ENCODE data around the gene RORB.
A peak's percentile ranks its signal among the peaks of the same experiment; 100 is the strongest.
"Not testable (repeated sequence)": the region's sequence is repeated elsewhere in the genome, so short reads cannot be mapped to it uniquely, and the experiment has no call there.

Gene RORB

GRCh38 chr9:74513221-74513620 is 16.1 kb downstream of the RORB start:
- no peak for DNase-seq

- no peak for DNase-seq
Measured at GRCh38 chr9:74517188-74517587, 20.1 kb downstream of the RORB start.

GRCh38 chr9:74519419-74519818 is 22.3 kb downstream of the RORB start:
- no peak for DNase-seq

GRCh38 chr9:74521009-74521408 is 23.9 kb downstream of the RORB start:
- DNase-seq, result no peak

GRCh38 chr9:74524289-74524688 is 27.2 kb downstream of the RORB start:
- no peak for DNase-seq

- no peak for DNase-seq
Measured at GRCh38 chr9:74526215-74526614, 29.1 kb downstream of the RORB start.

- DNase-seq, result no peak
Measured at GRCh38 chr9:74527718-74528117, 30.6 kb downstream of the RORB start.

- DNase-seq, result no peak
Measured at GRCh38 chr9:74528207-74528606, 31.1 kb downstream of the RORB start.

GRCh38 chr9:74530458-74530857 is 33.3 kb downstream of the RORB start:
- DNase-seq, result not testable (repeated sequence)

- DNase-seq, result no peak
Measured at GRCh38 chr9:74533253-74533652, 36.1 kb downstream of the RORB start.

- no peak for DNase-seq
Measured at GRCh38 chr9:74534841-74535240, 37.7 kb downstream of the RORB start.

- DNase-seq, result no peak
Measured at GRCh38 chr9:74543145-74543544, 46.0 kb downstream of the RORB start.

GRCh38 chr9:74551266-74551665 is 54.1 kb downstream of the RORB start:
- no peak for DNase-seq

GRCh38 chr9:74554751-74555419 is 57.8 kb downstream of the RORB start:
- peak; percentile 21 for DNase-seq

GRCh38 chr9:74555565-74555964 is 58.4 kb downstream of the RORB start:
- no peak for DNase-seq

- DNase-seq, result no peak
Measured at GRCh38 chr9:74556685-74557084, 59.5 kb downstream of the RORB start.

- DNase-seq, result no peak
Measured at GRCh38 chr9:74557571-74557970, 60.4 kb downstream of the RORB start.

- no peak for DNase-seq
Measured at GRCh38 chr9:74562611-74563010, 65.5 kb downstream of the RORB start.

GRCh38 chr9:74570879-74571512 is 73.9 kb downstream of the RORB start:
- no peak for DNase-seq

GRCh38 chr9:74573640-74574191 is 76.6 kb downstream of the RORB start:
- peak; percentile 14 for DNase-seq

- no peak for DNase-seq
Measured at GRCh38 chr9:74576176-74576575, 79.0 kb downstream of the RORB start.

- DNase-seq, result no peak
Measured at GRCh38 chr9:74577956-74578355, 80.8 kb downstream of the RORB start.

GRCh38 chr9:74589576-74589975 is 92.4 kb downstream of the RORB start:
- DNase-seq, result no peak

- DNase-seq, result no peak
Measured at GRCh38 chr9:74595286-74595685, 98.2 kb downstream of the RORB start.
